GM19463 (cell line): ENCODE measurements around the gene ACOT7.
A peak's percentile ranks its signal among the peaks of the same experiment; 100 is the strongest.
"Not testable (repeated sequence)": the region's sequence is repeated elsewhere in the genome, so short reads cannot be mapped to it uniquely, and the experiment has no call there.

ENCODE experiments used
- ATAC-seq: cut with Tn5 transposase; IDR thresholded peaks from one replicate; pipeline ENCODE4 v1.9.1; 2021; ENCODE audit warnings: mild to moderate bottlenecking, moderate library complexity; ENCODE audit not compliant: unreplicated experiment

ACOT7 gene

DNA sequence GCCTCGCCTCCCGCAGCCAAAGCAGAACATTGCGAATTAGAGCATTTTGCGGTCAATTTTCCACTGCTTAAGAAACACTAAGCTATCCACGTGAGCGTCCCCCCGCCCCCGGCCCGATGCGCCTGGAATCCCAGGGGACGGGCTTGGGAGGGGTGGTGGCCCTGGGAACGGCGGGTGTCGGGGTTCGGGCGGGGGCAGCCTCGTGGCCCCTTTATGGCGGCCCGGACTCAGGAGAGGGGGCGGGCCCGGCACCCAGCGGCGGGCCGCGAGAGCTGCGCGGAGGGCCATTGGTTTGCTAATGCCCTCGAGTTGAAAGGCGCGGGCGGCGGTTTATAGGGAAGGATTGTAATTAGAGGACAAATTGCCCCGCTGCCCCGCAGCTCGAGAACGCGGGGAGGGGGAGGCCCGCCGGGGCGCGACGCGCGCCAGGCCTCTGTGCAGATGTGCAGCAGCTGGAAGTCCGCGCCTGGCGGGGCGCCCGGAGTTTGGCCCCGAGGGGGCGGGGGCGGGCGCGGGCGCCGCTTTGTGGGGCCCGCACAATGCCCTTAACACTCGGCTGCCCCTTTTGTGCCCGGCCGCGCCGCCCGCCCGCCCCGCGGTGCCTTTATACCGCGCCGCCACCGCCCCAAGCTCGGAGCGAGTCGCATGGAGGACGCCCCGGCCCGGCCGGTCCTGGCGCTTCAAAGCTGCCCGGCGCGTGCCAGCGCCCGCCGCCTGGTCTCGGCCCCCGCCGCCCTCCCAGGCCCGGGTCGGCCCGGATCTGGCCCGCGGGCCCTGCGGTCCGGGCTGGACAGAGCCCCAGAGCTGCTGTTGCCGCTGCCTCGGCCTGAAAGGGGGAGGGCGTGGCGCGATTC, 151.5 kb downstream of the ACOT7 start:
- ATAC-seq, result no peak

DNA sequence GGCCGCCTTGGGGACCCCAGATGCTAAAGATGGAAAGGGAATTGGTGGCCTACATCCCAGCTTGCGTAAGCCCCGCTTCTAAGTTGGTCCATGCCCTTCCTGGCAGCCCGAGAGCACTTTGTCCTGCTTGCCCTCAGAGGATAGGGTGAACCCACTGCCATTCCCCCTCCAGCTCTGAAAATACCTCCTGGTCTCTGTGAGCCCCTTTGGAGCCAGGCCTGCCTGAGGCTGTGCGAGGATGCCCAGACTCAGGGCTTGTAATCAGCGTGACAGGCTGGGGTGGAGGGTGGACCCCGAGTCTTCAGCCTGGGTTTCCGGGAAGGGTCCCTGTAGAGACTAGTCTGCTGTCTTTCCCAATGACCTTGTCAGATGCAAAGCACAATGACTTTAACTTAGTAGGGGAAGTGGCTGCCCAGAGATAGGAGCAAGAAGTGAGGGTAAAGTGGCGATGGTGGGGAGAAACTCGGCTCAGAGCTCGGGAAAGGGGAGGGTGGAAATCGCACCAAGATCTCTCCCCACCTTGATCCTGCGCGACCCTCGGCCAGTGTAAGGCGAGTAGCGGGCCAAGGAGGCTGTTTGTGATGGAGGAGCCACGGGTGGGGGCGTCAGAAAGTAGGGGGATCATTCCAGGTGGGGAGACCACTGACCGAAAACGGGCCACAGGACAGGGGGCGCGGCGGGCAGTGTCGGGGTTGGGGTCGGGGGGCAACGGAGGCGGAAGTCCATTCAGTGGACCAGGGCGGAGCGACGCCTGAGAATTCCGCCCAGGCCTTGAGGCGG, 152.3 kb downstream of the ACOT7 start:
- ATAC-seq, result no peak

DNA sequence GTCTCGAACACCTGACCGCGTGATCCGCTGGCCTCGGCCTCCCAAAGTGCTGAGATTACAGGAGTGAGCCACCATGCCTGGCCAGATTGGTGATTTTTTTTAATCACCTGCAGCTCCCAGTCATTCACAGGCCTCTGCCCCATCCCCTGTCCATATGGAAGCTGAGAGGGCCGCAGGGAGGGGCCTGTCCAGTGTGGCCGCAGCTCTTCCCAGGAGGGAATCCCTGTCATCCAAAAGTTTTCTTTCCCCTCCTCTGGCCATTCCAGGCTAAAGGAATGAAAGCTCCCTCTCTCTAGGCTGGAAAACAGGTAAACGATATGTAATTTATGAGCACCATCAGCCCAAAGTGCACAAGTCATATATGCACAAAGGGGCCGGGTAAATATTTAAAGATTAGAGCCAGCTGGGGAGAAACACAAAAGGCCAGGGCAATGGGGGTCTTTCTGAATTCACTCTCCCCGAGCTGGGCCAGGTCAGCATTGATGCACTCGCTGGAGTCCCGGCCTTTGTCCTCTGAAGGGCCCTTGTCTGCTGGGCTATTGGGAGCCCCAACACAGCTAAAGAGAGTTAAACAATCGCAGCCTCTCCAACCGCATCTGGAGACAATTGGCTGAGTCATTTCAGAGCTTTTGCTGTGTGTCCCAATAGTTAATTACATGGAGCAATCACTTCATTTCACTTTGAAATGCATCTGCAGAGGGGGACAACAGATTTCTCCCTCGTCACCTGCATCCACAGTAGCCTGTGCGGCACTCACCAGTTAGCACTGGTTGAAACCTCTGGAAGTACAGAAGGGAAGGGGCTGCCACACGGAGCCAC, 153.4 kb downstream of the ACOT7 start:
- no peak for ATAC-seq

DNA sequence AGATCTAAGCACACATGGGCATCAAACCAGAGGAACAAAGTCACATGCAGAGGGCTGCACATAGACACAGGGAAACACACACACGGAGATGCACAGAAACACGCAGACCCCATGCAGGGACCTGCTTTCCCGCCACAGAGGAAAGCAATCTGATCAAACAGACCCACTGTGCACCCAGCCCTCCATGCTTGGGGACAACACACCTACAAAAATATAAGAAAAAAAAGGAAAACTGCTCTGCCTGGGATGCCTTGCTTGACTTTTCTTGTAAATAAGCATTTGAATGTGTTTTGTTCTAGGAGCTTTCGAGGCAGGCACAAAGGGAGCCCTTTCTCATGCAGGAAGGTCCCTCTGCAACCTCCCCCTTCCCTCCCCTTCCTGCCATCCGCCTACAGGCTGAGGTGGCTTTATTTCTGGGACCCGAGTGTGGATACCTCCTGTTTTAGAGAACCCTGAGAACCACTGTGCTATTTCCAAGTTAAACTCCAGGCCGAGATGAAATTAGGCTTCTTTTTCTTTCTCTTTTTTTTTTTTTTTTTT, 154.3 kb downstream of the ACOT7 start:
- no peak for ATAC-seq

DNA sequence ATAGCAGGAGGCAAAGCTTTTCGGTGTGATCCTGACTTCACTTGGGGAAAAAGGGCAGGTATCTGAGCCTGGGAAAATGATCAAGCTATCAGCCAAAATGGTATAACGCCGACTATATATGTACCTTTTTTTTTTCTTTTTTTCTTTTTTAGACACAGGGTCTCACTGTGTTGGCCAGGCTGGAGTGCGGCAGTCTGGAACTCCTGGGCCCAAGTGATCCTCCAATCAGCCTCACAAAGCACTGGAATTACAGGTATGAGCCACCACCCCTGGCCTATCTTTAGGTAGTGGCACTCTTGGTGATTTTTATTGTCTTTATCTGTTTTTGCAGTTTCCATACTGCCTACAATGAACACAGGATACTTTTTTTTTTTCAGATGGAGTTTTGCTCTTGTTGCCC, 156.5 kb downstream of the ACOT7 start:
- no peak for ATAC-seq

DNA sequence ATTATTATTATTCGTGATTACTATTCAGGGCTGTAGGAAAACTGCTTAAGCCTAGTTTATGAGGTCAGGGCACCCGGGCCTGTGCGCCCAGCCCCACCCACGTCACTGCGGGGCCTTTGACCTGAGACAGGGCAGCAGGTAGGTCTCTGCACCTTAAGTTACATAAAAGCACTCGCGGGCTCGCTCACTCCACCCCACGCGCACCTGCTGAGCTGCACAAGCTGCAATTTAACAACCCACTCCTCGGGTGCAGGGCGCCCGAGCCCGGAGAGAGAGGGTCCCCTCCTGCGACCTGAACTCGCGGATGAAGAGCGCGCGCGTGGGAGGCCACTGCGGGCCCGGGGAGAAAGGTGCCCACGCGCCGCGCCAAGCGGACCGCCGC, 158.3 kb downstream of the ACOT7 start:
- peak; percentile 11 for ATAC-seq

DNA sequence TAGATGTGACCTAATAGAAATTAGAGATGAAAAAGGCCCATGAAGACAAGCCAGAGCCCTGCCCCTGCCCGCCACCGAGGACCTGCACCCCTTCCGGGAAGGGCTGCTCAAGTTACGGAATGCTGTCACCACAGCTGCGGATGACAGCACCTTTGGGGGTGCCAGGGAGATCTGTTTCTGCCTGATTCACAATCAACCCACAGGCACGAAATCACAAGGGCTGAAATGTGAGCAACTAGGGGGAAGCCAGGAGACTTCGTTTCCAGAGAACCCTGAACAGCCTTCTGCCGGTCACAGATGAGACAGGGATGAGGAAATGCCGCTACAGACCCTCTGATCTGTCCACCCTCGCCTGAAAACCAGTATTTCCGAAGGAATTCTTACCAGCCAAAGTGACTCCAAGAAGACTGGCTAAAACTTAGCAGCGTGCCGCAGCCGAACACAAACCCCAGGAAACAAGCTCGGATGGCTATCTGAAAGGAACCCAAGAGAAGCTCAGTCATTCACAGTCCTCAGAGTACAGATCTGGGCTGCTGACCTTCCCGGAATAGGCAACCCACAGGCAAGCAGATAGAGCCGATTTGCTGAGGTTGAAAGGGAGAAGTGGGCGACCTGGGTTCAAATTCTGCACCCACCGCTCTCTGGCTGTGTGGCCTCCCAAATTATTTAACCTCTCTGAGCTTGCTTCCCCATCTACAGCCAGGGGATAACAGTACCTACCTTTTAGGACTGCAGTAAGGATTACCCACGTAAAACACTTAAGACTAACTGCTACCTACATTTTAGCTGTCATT, 158.9 kb downstream of the ACOT7 start:
- no peak for ATAC-seq

DNA sequence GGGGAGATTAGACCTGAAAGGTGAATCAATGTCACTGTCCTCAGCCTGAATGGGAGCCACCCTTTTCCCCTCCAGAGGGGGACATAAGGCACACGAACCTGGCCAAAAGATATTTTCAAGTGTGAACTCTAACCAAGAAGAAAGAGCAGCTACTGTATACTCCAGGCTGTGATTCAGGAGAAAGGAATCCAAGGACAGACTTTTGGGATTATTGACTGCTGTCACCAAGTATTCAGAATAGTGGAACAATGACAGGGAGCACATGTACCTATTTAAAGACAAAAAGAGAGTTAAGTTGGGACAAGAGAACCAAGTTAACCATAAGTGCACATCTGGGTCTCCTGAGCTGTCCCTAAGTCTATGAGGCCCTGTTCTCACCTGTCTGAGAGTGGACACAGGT, 160.2 kb downstream of the ACOT7 start:
- ATAC-seq, result no peak

DNA sequence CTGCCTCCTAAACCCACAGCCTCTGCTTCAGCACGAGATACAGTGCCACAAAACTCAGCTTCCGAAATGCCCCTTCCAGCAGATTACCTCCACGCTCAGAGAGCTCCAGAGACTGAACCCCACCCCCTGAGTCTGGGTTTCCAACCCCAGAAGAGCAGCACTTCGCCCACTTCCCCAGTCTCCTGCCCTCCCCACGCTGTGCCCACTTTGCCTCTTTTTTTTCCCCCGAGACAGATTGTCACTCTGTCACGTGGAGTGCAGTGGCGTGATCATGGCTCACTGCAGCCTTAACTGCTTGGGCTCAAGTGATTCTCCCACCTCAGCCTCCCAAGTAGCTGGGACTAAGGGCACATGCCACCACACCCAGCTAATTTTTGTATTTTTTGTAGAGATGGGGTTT, 167.9 kb downstream of the ACOT7 start:
- no peak for ATAC-seq

DNA sequence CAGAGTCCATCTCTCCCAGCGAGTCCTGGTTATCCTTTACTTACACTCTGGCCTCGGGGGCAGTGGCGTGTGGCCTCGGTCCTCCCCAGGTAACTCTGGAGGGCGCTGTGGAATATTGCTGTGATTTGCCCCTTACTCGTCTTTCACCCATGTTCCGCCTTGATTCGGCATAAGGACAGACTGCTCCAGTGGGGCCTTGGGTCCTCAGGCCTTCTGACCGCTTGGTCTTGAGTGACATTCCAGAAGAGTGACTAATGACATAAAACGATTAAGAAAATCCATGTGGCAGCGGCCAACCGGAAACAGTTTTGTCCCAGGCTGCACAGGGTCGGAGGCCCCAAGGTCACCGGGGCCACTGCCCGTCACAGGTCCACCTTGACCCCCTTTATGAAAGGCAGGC, 168.8 kb downstream of the ACOT7 start:
- ATAC-seq, result no peak

DNA sequence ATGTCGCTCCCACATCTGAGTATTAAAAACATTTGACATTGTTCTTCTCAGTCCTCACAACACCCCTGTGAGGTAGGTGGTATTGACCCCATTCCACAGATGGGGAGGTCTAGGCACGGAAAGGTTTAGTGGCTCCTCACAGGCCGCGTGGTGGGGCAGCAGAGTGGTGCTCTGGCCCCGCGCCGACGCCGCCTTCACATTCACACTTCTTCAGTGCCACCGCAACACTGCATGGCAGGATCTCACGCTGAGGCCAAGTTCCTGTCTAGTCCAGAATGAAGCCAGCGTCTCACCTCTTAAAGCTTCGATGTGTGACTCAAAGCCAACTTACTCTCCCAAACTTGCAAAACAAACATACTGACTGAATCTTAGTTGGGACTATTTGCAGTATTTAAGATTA, 169.9 kb downstream of the ACOT7 start:
- no peak for ATAC-seq

DNA sequence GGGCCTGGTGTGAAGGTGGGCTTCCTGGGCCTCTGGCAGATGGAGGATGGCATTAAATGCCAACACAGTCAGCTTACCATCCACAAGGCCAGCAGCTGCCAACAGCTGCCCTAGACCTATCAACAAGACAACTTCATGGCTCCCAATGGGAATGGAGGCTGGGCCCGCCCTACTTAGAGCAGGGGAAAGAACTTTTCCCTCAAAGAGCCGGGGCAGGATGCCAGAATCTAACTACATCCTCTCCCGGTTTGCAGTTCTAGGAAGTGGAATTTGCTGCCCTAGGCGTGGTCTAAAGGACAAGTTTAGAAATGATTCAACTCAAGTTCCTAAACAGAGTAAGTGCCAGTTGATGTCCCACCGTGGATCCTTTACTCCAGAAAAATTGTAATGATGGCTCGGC, 170.9 kb downstream of the ACOT7 start:
- ATAC-seq, result no peak

DNA sequence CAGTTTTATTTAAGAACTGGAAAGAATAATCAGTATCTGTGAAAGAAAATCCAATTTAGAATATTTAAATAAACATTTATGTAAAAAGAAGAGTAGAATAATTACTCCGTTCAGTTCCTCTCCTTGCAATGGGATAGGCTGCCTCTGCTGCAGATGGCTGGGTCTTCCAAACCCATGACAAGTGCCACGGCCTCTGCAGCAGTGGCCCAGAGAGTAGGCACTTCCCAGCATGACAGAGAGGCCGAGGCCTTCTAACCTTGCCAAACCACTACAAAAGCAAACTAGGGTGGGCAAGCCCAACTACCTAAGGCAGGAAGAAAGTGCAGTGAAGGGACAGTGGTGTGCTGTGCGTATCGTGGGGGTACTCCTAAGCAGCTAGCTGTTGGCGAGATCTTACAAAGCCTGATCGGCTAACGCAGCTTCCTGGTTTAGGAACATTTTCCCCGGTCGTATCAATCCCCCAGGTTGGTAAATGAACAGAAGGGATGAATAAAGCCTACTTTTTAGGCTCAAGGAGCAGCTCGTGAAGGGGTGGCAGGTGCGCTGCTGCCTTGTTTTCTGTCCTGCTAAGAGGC, 172.3 kb downstream of the ACOT7 start:
- ATAC-seq, result no peak

DNA sequence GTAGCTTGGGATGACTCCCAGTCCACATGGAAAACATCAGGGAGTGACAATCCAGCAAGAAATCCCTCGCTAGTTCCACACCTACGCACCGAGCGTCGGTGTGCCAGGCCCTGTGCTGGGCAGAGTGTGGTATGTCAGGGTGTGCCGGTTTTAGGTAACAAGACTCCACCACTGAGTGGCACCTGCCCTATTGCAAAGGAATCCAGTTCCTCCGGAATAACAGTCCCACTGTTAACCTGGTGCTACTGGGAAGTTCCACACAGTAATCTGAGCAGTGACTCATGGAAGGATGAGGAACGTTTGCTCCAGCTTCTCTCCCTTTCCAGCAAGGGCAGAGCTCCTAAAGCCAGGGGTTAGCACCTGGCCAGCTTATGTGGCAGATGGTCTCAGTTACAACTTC, 173.3 kb downstream of the ACOT7 start:
- no peak for ATAC-seq

DNA sequence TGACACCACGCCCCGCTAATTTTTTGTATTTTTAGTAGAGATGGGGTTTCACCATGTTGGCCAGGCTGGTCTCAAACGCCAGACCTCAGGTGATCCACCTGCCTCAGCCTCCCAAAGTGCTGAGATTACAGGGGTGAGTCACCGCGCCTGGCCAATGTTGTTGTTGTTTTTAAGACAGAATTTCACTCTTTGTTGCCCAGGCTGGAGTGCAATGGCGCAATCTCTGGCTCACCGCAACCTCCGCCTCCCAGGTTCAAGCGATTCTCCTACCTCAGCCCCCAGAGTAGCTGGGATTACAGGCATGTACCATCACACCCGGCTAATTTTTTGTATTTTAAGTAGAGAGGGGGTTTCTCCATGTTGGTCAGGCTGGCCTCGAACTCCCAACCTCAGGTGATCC, 173.9 kb downstream of the ACOT7 start:
- not testable (repeated sequence) for ATAC-seq

DNA sequence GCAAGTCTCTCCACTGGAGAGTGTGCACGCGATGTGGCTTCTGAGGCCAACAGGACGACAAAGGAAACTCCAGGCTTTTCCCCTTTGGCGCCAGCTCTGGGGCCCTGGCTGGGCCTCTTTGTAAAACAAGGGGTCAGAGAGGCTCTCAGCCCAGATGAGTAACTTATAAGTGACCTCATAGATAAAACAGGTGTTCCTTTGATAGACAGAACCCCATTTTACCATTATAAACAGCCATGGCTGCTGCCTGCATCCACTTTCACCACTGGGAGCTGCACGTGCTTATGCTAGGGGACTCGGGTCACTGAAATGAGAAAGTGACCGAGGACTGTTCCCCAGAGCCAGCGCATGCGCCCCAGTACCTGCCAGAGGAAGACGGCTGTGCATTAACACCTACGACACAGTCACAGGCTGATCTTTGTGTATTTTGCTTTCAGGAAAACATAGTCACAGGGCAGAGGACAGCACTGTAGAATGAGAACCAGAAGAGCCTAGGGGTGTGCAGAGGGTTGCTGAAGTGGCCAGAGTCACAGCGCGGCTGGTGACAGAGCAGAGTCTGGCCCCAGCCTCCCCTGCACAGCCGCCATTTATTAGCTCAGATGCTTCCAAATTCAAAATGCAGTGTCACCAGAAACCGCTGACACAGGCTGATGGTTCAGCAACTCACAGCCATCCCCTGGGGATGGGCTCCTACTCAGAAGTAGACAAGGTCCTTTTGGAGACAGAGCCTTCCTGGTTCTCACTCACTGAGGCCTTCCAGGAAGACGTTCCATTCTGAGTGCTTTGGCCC, 175.0 kb downstream of the ACOT7 start:
- ATAC-seq, result no peak
